Naive thymus-derived CD8-positive, alpha-beta T cell (primary cell): ENCODE measurements around the gene GADD45GIP1. TPM values are rescaled to one million over a fixed set of nuclear protein-coding genes. Genes with fewer than 3 reads are reported as not detected.
"Not testable (repeated sequence)": the region's sequence is repeated elsewhere in the genome, so short reads cannot be mapped to it uniquely, and the experiment has no call there.

Experiments
- ATAC-seq, 2 donors: fragments of 150-1000 bp; cut with Tn5 transposase in 1 of 2; sonication (Bioruptor Pico), chemical (Tn5 transposase) in 1 of 2; 1 replicate in 1 of 2; 2 replicates in 1 of 2; pipeline ENCODE4 v1.10.0; 2021; ENCODE audit warnings: mild to moderate bottlenecking in 2 of 2, moderate library complexity in 2 of 2
- POLR2A ChIA-PET: fragments of 350-600 bp; sonication (Branson Sonifier 250); formaldehyde crosslinking; loops from one replicate; lab custom pipeline; 2021; ENCODE audit warnings: antibody characterized with exemption; lab: Charles Lee
- DNase-seq, 10 donors: peaks; one replicate each; pipeline versions ENCODE4 v3.0.0 to v3.0.0-alpha.2; 2020 to 2022
- H3K27ac Mint-ChIP-seq, 10 donors: one replicate each; pipeline ENCODE4 v1.8.0; 2020 to 2022; ENCODE audit warnings: mild to moderate bottlenecking in 10 of 10, mixed read lengths in 10 of 10, moderate library complexity in 4 of 10, inconsistent platforms in 1 of 10
- H3K27me3 Mint-ChIP-seq, 5 donors: one replicate each; pipeline ENCODE4 v1.8.0; 2021 to 2022; ENCODE audit warnings: mixed read lengths in 5 of 5
- H3K36me3 Mint-ChIP-seq, 3 donors: one replicate each; pipeline ENCODE4 v1.8.0; 2020 to 2022; ENCODE audit warnings: mixed read lengths in 3 of 3, mild to moderate bottlenecking in 2 of 3, inconsistent platforms in 1 of 3
- H3K4me1 Mint-ChIP-seq, 4 donors: one replicate each; pipeline ENCODE4 v1.8.0; 2021 to 2022; ENCODE audit warnings: mixed read lengths in 4 of 4
- H3K4me3 Mint-ChIP-seq, 10 donors: one replicate each; pipeline ENCODE4 v1.8.0; 2020 to 2022; ENCODE audit warnings: mild to moderate bottlenecking in 10 of 10, mixed read lengths in 10 of 10, moderate library complexity in 6 of 10, inconsistent platforms in 1 of 10
- H3K9me3 Mint-ChIP-seq, 9 donors: one replicate each; pipeline ENCODE4 v1.8.0; 2020 to 2022; ENCODE audit warnings: mixed read lengths in 9 of 9, mild to moderate bottlenecking in 3 of 9, inconsistent platforms in 1 of 9, moderate library complexity in 1 of 9
- polyA plus RNA-seq, 3 donors: library from polyadenylated mRNA; unstranded; fragments of 300-500 nt; fragmentation: Illumina TruSeq; gene quantifications; one replicate each; pipeline ENCODE4 v1.2.3, GENCODE V29; 2021
- total RNA-seq, 8 experiments: library from RNA in 2 of 8; stranded (reverse) in 2 of 8; gene quantifications; one replicate each; pipeline ENCODE4 v1.2.3 and lab custom pipeline; 2021 to 2026

The GADD45GIP1 gene
- total and polyA plus RNA-seq, 5 experiments from 2014 or later, result 17.3 to 65.1 (median 59.4) TPM

DNA sequence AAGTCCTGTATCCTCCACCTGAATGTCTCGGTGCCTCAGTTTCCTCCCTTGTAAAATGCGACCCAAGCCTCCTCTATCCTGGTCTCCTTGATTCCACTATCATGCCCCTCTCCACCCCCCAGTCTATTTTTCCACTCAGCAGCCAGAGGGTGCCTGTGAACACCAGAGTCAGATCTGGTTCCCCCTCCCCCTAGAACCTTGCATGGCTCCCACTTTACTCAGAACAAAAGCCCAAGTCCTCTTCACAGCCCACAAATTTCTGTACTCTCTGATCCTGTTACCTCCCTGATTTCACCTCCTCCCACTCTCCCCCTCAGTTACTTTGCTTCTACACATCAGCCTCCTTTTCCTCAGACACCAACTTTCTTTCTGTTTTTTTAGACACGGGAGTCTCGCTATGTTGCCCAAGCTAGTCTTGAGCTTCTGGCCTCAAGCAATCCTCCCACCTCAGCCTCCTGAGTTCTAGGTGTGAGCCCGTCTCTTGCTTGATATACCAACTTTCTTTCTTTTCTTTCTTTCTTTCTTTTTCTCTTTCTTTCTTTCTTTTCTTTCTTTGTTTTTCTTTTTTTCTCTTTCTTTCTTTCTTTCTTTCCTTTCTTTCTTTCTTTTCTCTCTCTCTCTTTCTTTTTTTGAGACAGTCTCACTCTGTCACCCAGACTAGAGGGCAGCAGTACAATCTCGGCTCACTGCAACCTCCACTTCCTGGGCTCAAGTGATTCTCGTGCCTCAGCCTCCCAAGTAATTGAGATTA lies 13.2 kb upstream of the GADD45GIP1 start:
- no peak for ATAC-seq
- Mint-ChIP-seq H3K27me3 (peaks cover 0 to 2% (median 0%) of the 10 kb centered on the region in 5 donors), H3K9me3 (no peaks in the 10 kb centered on the region), H3K36me3 (no peaks in the 10 kb centered on the region), H3K4me3 (no peak overlapping the region), H3K27ac (peak overlapping the region in 2 of 10 donors; percentile 2 to 58), H3K4me1 (peaks cover 2 to 6% (median 2%) of the 10 kb centered on the region in 4 donors)
- POLR2A ChIA-PET, result no interaction called here
- no peak for DNase-seq

DNA sequence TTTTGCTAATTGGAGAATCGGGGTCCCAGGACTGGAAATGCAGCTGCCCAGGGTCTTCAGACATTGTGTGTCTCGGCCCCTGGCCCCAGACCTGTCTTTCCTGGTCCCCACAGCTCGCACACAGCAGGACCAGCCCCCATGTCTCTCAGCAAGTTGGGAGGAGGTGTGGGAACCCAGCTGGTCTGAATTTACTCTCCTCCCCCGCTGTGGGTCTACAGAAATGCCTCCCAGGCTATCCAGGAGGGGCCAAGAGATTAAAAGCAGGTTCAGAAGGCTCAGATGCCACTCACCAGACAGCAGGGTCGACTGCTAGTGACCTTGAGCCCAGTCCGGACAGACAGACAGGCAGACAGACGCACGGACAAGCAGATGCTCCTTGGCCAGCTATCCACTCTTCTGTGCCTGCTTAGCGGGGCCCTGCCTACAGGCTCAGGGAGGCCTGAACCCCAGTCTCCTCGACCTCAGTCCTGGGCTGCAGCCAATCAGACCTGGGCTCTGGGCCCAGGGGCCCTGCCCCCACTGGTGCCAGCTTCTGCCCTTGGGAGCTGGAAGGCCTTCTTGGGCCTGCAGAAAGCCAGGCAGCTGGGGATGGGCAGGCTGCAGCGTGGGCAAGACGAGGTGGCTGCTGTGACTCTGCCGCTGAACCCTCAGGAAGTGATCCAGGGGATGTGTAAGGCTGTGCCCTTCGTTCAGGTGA lies 12.4 kb upstream of the GADD45GIP1 start, which contains the start of gene DAND5:
DAND5 (plus strand) TSS at position 285 of the 697 bp plus-strand sequence; CDS start at position 370, 85 bp downstream.
- DNase-seq (no peak), ATAC-seq (no peak)
- no peaks in the 10 kb centered on the region for H3K9me3 Mint-ChIP-seq
- peaks cover 0 to 2% (median 0%) of the 10 kb centered on the region in 5 donors for H3K27me3 Mint-ChIP-seq
- POLR2A ChIA-PET, result interaction anchor here (0.7 to 1.0 kb wide), 2 partner anchors 79 to 1559 kb away, joined by 4 read pairs; partner anchors contain the start of gene GCDH
- no peaks in the 10 kb centered on the region for H3K36me3 Mint-ChIP-seq
- H3K4me3 Mint-ChIP-seq, result no peak within 1 kb of the TSS
- peak within 1 kb of the TSS in 2 of 10 donors; percentile 2 to 58 for H3K27ac Mint-ChIP-seq
- peaks cover 5 to 12% (median 6%) of the 10 kb centered on the region in 4 donors for H3K4me1 Mint-ChIP-seq

DNA sequence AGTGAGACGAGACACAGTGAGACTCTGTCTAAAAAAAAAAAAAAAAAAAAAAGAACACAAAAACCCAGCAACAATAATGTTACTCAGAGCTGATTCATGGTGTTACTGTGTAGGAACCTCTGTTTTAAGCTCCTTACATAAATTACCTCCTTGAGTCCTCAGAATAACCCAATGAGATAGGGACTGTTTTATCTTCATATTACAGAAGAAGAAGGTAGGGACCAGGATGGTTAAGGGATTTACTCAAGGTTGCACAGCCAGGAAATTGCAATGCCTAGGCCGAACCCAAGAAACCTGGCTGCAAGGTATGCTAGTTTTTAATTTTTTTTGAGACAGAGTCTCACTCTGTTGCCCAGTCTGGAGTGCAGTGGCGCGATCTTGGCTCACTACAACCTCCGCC lies 10.9 kb upstream of the GADD45GIP1 start:
- Mint-ChIP-seq H3K27me3 (peaks cover 0 to 2% (median 0%) of the 10 kb centered on the region in 5 donors), H3K4me1 (peaks cover 5 to 12% (median 6%) of the 10 kb centered on the region in 4 donors), H3K27ac (no peak overlapping the region), H3K9me3 (no peaks in the 10 kb centered on the region), H3K4me3 (no peak overlapping the region), H3K36me3 (no peaks in the 10 kb centered on the region)
- no peak for DNase-seq
- POLR2A ChIA-PET, result no interaction called here
- ATAC-seq, result no peak

DNA sequence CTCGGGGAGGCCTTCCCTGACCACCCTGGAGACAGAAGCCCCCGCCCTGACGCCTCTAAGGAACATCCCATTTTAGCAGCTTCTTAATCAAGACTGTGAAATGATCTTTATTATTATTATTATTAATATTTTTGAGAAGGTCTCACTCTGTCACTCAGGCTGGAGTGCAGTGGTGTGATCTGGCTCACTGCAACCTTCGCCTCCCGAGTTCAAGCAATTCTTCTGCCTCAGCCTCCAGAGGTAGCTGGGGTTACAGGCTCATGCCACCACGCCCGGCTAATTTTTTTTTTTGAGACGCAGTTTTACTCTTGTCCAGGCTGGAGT lies 8.8 kb upstream of the GADD45GIP1 start:
- Mint-ChIP-seq H3K36me3 (no peaks in the 10 kb centered on the region), H3K9me3 (no peaks in the 10 kb centered on the region), H3K4me1 (peaks cover 5 to 12% (median 6%) of the 10 kb centered on the region in 4 donors), H3K27me3 (peaks cover 0 to 2% (median 0%) of the 10 kb centered on the region in 5 donors), H3K4me3 (peak overlapping the region in 9 of 10 donors; percentile 47 to 98 (median 64)), H3K27ac (peak overlapping the region in 5 of 10 donors; percentile 32 to 92 (median 77))
- no peak for DNase-seq
- POLR2A ChIA-PET, result interaction anchor here (0.7 to 2.1 kb wide), 13 partner anchors 9 to 85 kb away, joined by 3 to 13 read pairs (median 3); partner anchors contain the start of genes FARSA, GADD45GIP1, NFIX and SYCE2
- ATAC-seq, result no peak

DNA sequence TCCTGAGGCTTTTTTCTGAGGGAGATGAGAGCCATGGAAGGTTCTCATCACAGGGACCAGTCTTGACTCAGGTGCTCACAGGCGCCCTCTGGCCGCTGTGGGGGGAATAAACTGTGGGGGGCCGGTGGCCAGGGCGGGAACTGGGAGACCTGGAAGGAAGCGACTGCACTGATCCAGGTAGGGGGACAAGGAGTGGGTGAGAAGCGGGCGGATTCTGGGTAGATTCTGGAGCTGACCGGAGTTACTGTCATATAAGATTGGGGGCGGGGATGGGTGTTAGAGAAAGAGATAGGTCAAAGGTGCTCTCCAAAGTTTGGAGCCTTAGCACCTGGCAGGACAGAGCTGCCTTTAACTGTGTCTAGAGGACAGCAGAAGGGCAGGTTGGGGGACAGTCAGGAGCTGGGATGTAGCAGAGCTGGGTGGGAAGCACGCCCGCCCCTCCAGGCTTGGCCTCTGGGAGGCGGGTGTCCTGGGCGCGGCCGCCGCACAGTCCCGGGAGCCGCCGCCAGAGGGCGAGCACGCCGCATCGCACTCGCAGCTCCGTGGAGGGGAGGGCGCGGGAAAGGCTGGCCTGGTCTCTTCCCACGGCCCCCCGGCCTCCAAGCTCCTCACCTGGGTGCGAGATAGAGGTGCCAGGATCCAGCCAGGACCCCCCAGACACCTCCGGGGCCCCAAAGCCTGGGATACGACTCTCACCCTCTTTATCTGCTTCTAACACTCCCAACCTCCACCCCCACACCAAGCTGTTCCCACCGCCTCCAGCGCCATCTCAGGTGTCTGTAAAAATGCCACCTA lies 8.2 kb upstream of the GADD45GIP1 start:
- H3K9me3 Mint-ChIP-seq, result no peaks in the 10 kb centered on the region
- ATAC-seq (peak; percentile 95 to 97), DNase-seq (peak; percentile 63 to 85 (median 79))
- peaks cover 5 to 12% (median 6%) of the 10 kb centered on the region in 4 donors for H3K4me1 Mint-ChIP-seq
- POLR2A ChIA-PET, result interaction anchor here (0.7 to 2.1 kb wide), 14 partner anchors 9 to 85 kb away, joined by 3 to 13 read pairs (median 3); partner anchors contain the start of genes FARSA, GADD45GIP1, NFIX and SYCE2
- H3K4me3 Mint-ChIP-seq, result peak overlapping the region; percentile 81 to 98 (median 90)
- H3K27ac Mint-ChIP-seq, result peak overlapping the region in 9 of 10 donors; percentile 31 to 92 (median 79)
- H3K27me3 Mint-ChIP-seq, result peaks cover 0 to 2% (median 0%) of the 10 kb centered on the region in 5 donors
- H3K36me3 Mint-ChIP-seq, result no peaks in the 10 kb centered on the region

DNA sequence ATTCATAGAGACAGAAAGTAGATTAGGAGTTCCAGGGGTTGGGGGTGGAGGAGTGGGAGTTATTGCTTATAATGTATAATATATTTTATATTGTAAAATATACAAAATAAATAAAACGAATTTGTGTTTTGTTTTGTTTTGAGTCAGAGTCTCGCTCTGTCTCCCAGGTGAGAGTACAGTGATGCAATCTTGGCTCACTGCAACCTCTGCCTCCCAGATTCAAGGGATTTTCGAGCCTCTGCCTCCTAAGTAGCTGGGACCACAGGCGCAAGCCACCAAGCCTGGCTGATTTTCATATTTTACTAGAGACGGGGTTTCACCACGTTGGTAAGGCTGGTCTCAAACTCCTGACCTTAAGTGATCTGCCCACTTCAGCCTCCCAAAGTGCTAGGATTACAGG lies 2.5 kb upstream of the GADD45GIP1 start:
- H3K36me3 Mint-ChIP-seq, result peaks cover 0 to 7% (median 0%) of the 10 kb centered on the region in 3 donors

DNA sequence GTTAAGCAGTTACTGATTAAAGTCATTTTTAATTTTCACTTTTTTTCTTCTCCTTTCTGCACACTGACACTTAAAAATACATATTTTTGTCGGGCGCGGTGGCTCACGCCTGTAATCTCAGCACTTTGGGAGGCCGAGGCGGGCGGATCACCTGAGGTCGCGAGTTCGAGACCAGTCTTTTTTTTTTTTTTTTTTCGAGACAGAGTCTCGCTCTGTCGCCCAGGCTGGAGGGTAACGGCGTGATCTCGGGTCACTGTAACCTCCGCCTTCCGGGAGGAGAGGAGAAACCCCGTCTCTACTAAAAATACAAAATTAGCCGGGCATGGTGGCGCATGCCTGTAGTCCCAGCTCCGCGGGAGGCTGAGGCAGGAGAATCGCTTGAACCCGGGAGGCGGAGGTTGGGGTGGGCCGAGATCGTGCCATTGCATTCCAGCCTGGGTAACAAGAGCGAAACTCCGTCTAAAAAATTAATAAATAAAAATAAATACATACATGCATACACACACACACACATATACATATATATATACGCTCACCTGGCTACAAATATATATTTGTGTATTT lies 448 bp upstream of the GADD45GIP1 start:
- POLR2A ChIA-PET, result interaction anchor here (0.7 to 3.6 kb wide), 11 partner anchors 9 to 1252 kb away, joined by 3 to 17 read pairs (median 5); partner anchors contain the start of genes CALR, GCDH and SYCE2
- ATAC-seq, result peak; percentile 29
- Mint-ChIP-seq H3K4me1 (peaks cover 14 to 29% (median 25%) of the 10 kb centered on the region in 4 donors), H3K4me3 (peak overlapping the region; percentile 75 to 93 (median 86)), H3K36me3 (peaks cover 0 to 23% (median 0%) of the 10 kb centered on the region in 3 donors), H3K27ac (peak overlapping the region in 9 of 10 donors; percentile 86 to 95 (median 91))
- H3K9me3 Mint-ChIP-seq, DNase-seq, H3K27me3 Mint-ChIP-seq: not testable (repeated sequence)

More for the DNA sequence above, 2.5 kb upstream of the GADD45GIP1 start:
- ATAC-seq (no peak), DNase-seq (no peak)
- POLR2A ChIA-PET, result no interaction called here
- H3K4me1 Mint-ChIP-seq, result peaks cover 9 to 24% (median 20%) of the 10 kb centered on the region in 4 donors
- no peaks in the 10 kb centered on the region for H3K9me3 Mint-ChIP-seq
- no peak overlapping the region for H3K27ac Mint-ChIP-seq
- no peak overlapping the region for H3K4me3 Mint-ChIP-seq
- H3K27me3 Mint-ChIP-seq, result peaks cover 0 to 2% (median 0%) of the 10 kb centered on the region in 5 donors

DNA sequence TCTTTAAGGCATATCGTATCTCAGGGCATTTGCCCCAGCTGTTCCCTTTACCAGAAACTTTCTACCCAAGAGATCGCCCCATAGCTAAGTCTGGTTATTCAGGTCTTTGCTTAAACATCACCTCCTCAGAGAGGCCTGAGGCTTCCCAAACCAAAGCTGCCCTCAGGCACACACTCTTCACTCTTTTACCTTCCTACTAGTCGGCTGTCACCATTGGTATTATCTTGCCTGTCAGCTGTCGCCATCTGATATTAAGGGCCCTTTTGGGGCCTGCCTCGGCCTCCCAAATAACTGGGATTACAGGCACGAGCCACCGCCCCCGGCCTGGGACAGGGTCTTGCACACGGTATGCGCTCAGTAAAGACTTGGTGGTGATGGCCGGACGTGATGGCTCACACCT lies 1.0 kb downstream of the GADD45GIP1 start:
- peaks cover 0 to 36% (median 5%) of the 10 kb centered on the region in 3 donors for H3K36me3 Mint-ChIP-seq
- DNase-seq (no peak), ATAC-seq (no peak)
- peak overlapping the region; percentile 61 to 92 (median 85) for H3K27ac Mint-ChIP-seq
- H3K4me3 Mint-ChIP-seq, result peak overlapping the region; percentile 75 to 89 (median 84)
- peaks cover 16 to 29% (median 25%) of the 10 kb centered on the region in 4 donors for H3K4me1 Mint-ChIP-seq
- H3K27me3 Mint-ChIP-seq, result no peaks in the 10 kb centered on the region
- H3K9me3 Mint-ChIP-seq, result no peaks in the 10 kb centered on the region
- POLR2A ChIA-PET, result interaction anchor here (0.9 to 3.6 kb wide), 14 partner anchors 8 to 74 kb away, joined by 3 to 17 read pairs (median 6); partner anchors contain the start of genes CALR, GCDH, RAD23A and SYCE2

DNA sequence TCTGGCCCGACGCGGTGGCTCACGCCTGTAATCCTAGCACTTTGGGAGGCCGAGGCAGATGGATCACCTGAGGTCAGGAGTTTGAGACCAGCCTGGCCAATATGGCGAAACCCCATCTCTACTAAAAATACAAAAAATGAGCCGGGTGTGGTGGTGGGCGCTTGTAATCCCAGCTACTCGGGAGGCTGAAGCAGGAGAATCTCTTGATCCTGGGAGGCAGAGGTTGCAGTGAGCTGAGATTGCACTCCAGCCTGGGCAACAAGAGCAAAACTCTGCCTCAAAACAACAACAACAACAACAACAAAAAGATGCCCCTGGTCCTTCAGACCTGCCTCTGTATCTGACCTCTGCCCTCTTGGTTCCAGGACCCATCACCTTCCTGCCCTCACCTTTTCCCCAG lies 1.4 kb downstream of the GADD45GIP1 start:
- peaks cover 0 to 41% (median 5%) of the 10 kb centered on the region in 3 donors for H3K36me3 Mint-ChIP-seq
- POLR2A ChIA-PET, result interaction anchor here (0.9 to 3.6 kb wide), 8 partner anchors 9 to 74 kb away, joined by 3 to 17 read pairs (median 8); partner anchors contain the start of genes CALR, GCDH and RAD23A

DNA sequence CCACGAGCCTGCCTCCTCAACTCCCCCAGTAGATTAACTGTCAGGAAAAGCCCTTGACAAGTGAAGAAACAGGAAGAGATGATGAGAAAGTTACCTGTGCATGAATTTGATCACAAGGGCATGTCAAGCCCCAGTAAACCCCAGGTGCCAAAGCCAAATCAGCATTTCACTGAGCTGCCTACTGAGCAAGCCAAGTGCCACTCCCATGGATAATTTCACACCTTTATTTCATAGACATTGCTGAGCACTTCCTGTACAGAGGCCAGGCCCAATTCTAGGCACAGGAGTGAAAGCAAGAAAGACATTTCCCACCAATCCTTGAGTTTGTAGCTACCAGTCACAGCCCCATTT lies 2.4 kb downstream of the GADD45GIP1 start:
- Mint-ChIP-seq H3K4me1 (peaks cover 18 to 36% (median 27%) of the 10 kb centered on the region in 4 donors), H3K27ac (peak overlapping the region; percentile 48 to 90 (median 82)), H3K36me3 (peaks cover 0 to 50% (median 10%) of the 10 kb centered on the region in 3 donors), H3K27me3 (no peaks in the 10 kb centered on the region), H3K4me3 (peak overlapping the region in 7 of 10 donors; percentile 14 to 58 (median 43)), H3K9me3 (no peaks in the 10 kb centered on the region)
- ATAC-seq, result no peak
- no peak for DNase-seq
- POLR2A ChIA-PET, result interaction anchor here (0.5 to 3.6 kb wide), 6 partner anchors 8 to 64 kb away, joined by 3 to 17 read pairs (median 4); partner anchors contain the start of genes CALR, GCDH and RAD23A

More for the DNA sequence above, 1.4 kb downstream of the GADD45GIP1 start:
- peak overlapping the region; percentile 61 to 92 (median 85) for H3K27ac Mint-ChIP-seq
- not testable (repeated sequence) for H3K27me3 Mint-ChIP-seq, ATAC-seq, DNase-seq, H3K9me3 Mint-ChIP-seq
- H3K4me1 Mint-ChIP-seq, result peaks cover 16 to 29% (median 25%) of the 10 kb centered on the region in 4 donors
- peak overlapping the region; percentile 75 to 89 (median 84) for H3K4me3 Mint-ChIP-seq
